A549 (cell line): ENCODE measurements around the gene OVOL1. TPM values are rescaled to one million over a fixed set of nuclear protein-coding genes. Genes with fewer than 3 reads are reported as not detected.

Experiments used
- ATAC-seq, 2 experiments: fragments of 200-7000 bp in 1 of 2; fragments of >200 bp in 1 of 2; cut with Nextera tagmentation in 1 of 2; cut with Tn5 transposase in 1 of 2; 3 replicates each; pipeline versions ENCODE4 v1.8.0 to v1.9.1; 2018 to 2020; ENCODE audit warnings: mild to moderate bottlenecking in 1 of 2, moderate library complexity in 1 of 2
- CTCF ChIA-PET: fragments of 300-600 bp; sonication (Branson Sonifier 250); formaldehyde crosslinking; extraction: SDS; loops from one replicate; lab custom pipeline; 2021; ENCODE audit warnings: antibody characterized with exemption, inconsistent platforms; lab: Yijun Ruan, JAX
- POLR2A ChIA-PET: fragments of 350-600 bp; formaldehyde crosslinking; extraction: SDS; loops from one replicate; lab custom pipeline; 2021; ENCODE audit warnings: antibody characterized with exemption, inconsistent platforms; lab: Yijun Ruan, JAX
- DNase-seq, 2 experiments: peaks; one replicate each; pipeline versions ENCODE4 v3.0.0 to v3.0.0-alpha.2; 2011 to 2016; ENCODE audit warnings: low read depth in 1 of 2, low spot score in 1 of 2
- FAIRE-seq: peaks from 2 replicates; lab custom pipeline; 2011; peaks lifted over from hg19 to GRCh38; lab: Jason Lieb, UNC
- H3K27ac ChIP-seq, 2 experiments: fragments of >200 bp; sonication (Bioruptor Twin); formaldehyde crosslinking; 3 replicates each; pipeline ENCODE4 v1.5.1; 2016 to 2017
- H3K4me1 ChIP-seq: fragments of >200 bp; sonication (Bioruptor Twin); formaldehyde crosslinking; 3 replicates; pipeline ENCODE4 v1.6.1; 2016
- H3K4me2 ChIP-seq: fragments of >200 bp; sonication (Bioruptor Twin); formaldehyde crosslinking; 3 replicates; pipeline ENCODE4 v1.6.1; 2016
- H3K4me3 ChIP-seq: fragments of >200 bp; sonication (Bioruptor Twin); formaldehyde crosslinking; 3 replicates; pipeline ENCODE4 v1.5.1; 2016
- H3K9me3 ChIP-seq: fragments of >200 bp; sonication (Bioruptor Twin); formaldehyde crosslinking; 3 replicates; pipeline ENCODE4 v1.6.1; 2016
- BCL3 ChIP-seq: fragments of >200 bp; sonication (Bioruptor Twin); formaldehyde crosslinking; IDR thresholded peaks from 3 replicates; pipeline ENCODE4 v1.6.1; 2016
- EHF ChIP-seq: fragments of 250-450 bp; sonication (Bioruptor Pico); IDR thresholded peaks from 2 replicates; pipeline ENCODE4 v1.5.0; 2020; ENCODE audit warnings: mild to moderate bottlenecking
- EHMT2 ChIP-seq: fragments of 200-600 bp; sonication (generic); IDR thresholded peaks from 2 replicates; pipeline ENCODE4 v1.6.1; 2016; ENCODE audit warnings: antibody characterized with exemption, low read depth, mild to moderate bottlenecking, moderate library complexity
- ELK1 ChIP-seq: fragments of 150-350 bp; IDR thresholded peaks from 2 replicates; pipeline ENCODE4 v1.6.1; 2014; ENCODE audit warnings: low read depth, mild to moderate bottlenecking, low read length
- FOSB ChIP-seq: fragments of 250-450 bp; sonication (Bioruptor Pico); IDR thresholded peaks from 2 replicates; pipeline ENCODE4 v1.5.0; 2020; ENCODE audit warnings: mild to moderate bottlenecking, moderate library complexity
- FOSL2 ChIP-seq, 2 experiments: fragments of 450-650 bp in 1 of 2; fragments of >200 bp in 1 of 2; sonication (Bioruptor Twin) in 1 of 2; formaldehyde crosslinking; IDR thresholded peaks; 2 replicates each; pipeline versions ENCODE4 v1.5.0 to v1.6.1; 2016 to 2020; ENCODE audit warnings: mild to moderate bottlenecking in 1 of 2, moderate library complexity in 1 of 2
- HEYL ChIP-seq: fragments of 250-450 bp; sonication (Bioruptor Pico); IDR thresholded peaks from 2 replicates; pipeline ENCODE4 v1.8.0; 2021; ENCODE audit warnings: mild to moderate bottlenecking, moderate library complexity
- HMGXB4 ChIP-seq: fragments of 250-450 bp; sonication (Bioruptor Pico); IDR thresholded peaks from 2 replicates; pipeline ENCODE4 v1.5.0; 2021; ENCODE audit warnings: mild to moderate bottlenecking, moderate library complexity, borderline replicate concordance
- HOXA7 ChIP-seq: fragments of 250-450 bp; sonication (Bioruptor Pico); IDR thresholded peaks from 2 replicates; pipeline ENCODE4 v1.5.0; 2020; ENCODE audit warnings: mild to moderate bottlenecking, moderate library complexity
- JUN ChIP-seq, 2 experiments: fragments of >200 bp; sonication (Bioruptor Twin); formaldehyde crosslinking; IDR thresholded peaks; 2 replicates in 1 of 2; 3 replicates in 1 of 2; pipeline ENCODE4 v1.6.1; 2016 to 2017
- MAFK ChIP-seq: fragments of 450-650 bp; IDR thresholded peaks from 2 replicates; pipeline ENCODE4 v1.6.1; 2014; ENCODE audit not compliant: partially characterized antibody
- MAX ChIP-seq: IDR thresholded peaks from 2 replicates; pipeline ENCODE4 v1.6.1; 2012
- NFE2L2 ChIP-seq: fragments of 150-350 bp; conservative IDR thresholded peaks from 2 replicates; pipeline ENCODE4 v1.6.1; 2014; ENCODE audit warnings: low read length
- NPAS2 ChIP-seq: fragments of 250-450 bp; sonication (Bioruptor Pico); IDR thresholded peaks from 2 replicates; pipeline ENCODE4 v1.8.0; 2022; ENCODE audit warnings: mild to moderate bottlenecking, moderate library complexity, borderline replicate concordance
- NR3C1 ChIP-seq: fragments of >200 bp; sonication (Bioruptor Twin); formaldehyde crosslinking; IDR thresholded peaks from 3 replicates; pipeline ENCODE4 v1.6.1; 2017
- PHF8 ChIP-seq: fragments of 200-600 bp; sonication (generic); IDR thresholded peaks from 2 replicates; pipeline ENCODE4 v1.6.1; 2016; ENCODE audit warnings: low read depth, mild to moderate bottlenecking, antibody characterized with exemption, moderate library complexity, borderline replicate concordance
- POLR2A ChIP-seq: IDR thresholded peaks from 2 replicates; pipeline ENCODE4 v1.6.1; 2012; ENCODE audit warnings: mild to moderate bottlenecking, low read length
- RAD21 ChIP-seq, 2 experiments: fragments of >200 bp in 1 of 2; sonication (Bioruptor Twin) in 1 of 2; formaldehyde crosslinking in 1 of 2; IDR thresholded peaks in 1 of 2; conservative IDR thresholded peaks in 1 of 2; 2 replicates in 1 of 2; 3 replicates in 1 of 2; pipeline ENCODE4 v1.6.1; 2012 to 2018; ENCODE audit warnings: inconsistent platforms in 1 of 2
- SMC3 ChIP-seq: fragments of >200 bp; sonication (Bioruptor Twin); formaldehyde crosslinking; IDR thresholded peaks from 3 replicates; pipeline ENCODE4 v1.6.1; 2018; ENCODE audit warnings: inconsistent platforms
- TFCP2L1 ChIP-seq: fragments of 250-450 bp; sonication (Bioruptor Pico); IDR thresholded peaks from 2 replicates; pipeline ENCODE4 v1.5.0; 2021; ENCODE audit warnings: mild to moderate bottlenecking
- ZFP36 ChIP-seq: fragments of 450-650 bp; IDR thresholded peaks from 2 replicates; pipeline ENCODE4 v1.6.1; 2014; ENCODE audit warnings: borderline replicate concordance; ENCODE audit not compliant: partially characterized antibody
- ZNF302 ChIP-seq: fragments of 250-450 bp; sonication (Bioruptor Pico); IDR thresholded peaks from 2 replicates; pipeline ENCODE4 v1.9.0; 2021; ENCODE audit warnings: inconsistent platforms, mild to moderate bottlenecking, moderate library complexity
- WGBS: methylation state at CpG from one replicate; pipeline ENCODE4 v1.1.6; 2017; ENCODE audit errors: missing lambda C conversion rate; 5-methylcytosine and 5-hydroxymethylcytosine counted together
- polyA plus RNA-seq, 4 experiments: library from polyadenylated mRNA; depleted of rRNA in 3 of 4; stranded (reverse); fragments of >200 nt; fragmentation: RNase III in 1 of 4; extraction: RNeasy Plus Mini Kit Qiagen cat#74134 plus additional on column Dnase treatment in 1 of 4; gene quantifications; 2 replicates in 3 of 4; 3 replicates in 1 of 4; pipeline ENCODE4 v1.2.3, GENCODE V29; 2011 to 2017

The OVOL1 gene
- polyA plus RNA-seq, 2 of the 4 experiments (the other 2 are of a cell fraction): not detected

GRCh38 chr11:65814131-65814985 lies 27.5 kb downstream of the OVOL1 start:
- ATAC-seq (no peak), FAIRE-seq (no peak), DNase-seq (no peak)
- Histone ChIP-seq H3K4me2 (no peak overlapping the region), H3K4me1 (peaks cover 6% of the 10 kb centered on the region; the same call in 1 of the 3 replicates), H3K4me3 (no peak overlapping the region), H3K27ac (no peak overlapping the region), H3K9me3 (no peaks in the 10 kb centered on the region)
- no peak for TF ChIP-seq RAD21 (conservative IDR thresholded peaks at IDR 0.05 in 1 of 2, IDR thresholded peaks at IDR 0.05 in 1 of 2)
- TF ChIP-seq ELK1: no peak
- TF ChIP-seq ZFP36: no peak
- no peak for TF ChIP-seq ZNF302
- no peak for TF ChIP-seq SMC3
- TF ChIP-seq POLR2A: no peak
- TF ChIP-seq MAX: no peak
- TF ChIP-seq EHF (CRISPR knock-in tag): no peak
- no peak for TF ChIP-seq FOSB (CRISPR knock-in tag)
- no peak for TF ChIP-seq HMGXB4 (CRISPR knock-in tag)
- no peak for TF ChIP-seq NFE2L2
- no peak for TF ChIP-seq FOSL2 (IDR thresholded peaks at IDR 0.05)
- TF ChIP-seq FOSL2 (CRISPR knock-in tag; IDR thresholded peaks at IDR 0.05): no peak
- no peak for TF ChIP-seq NR3C1
- TF ChIP-seq NPAS2 (CRISPR knock-in tag): no peak
- ChIA-PET POLR2A (no interaction called here), CTCF (interaction anchor here (9.9 to 14.1 kb wide), 2 partner anchors 36 to 104 kb away, joined by 132 to 222 read pairs; partner anchors contain the start of genes AP5B1 and KAT5)
- WGBS: 74% methylated on average over 18 of the region's 18 CpGs

GRCh38 chr11:65814986-65815565 lies 28.2 kb downstream of the OVOL1 start:
- FAIRE-seq (no peak), ATAC-seq (no peak), DNase-seq (no peak)
- ChIA-PET CTCF (interaction anchor here (1.3 to 14.1 kb wide), 3 partner anchors 16 to 104 kb away, joined by 3 to 222 read pairs (median 132); partner anchors contain the start of genes AP5B1 and KAT5), POLR2A (no interaction called here)
- no peak overlapping the region for H3K4me3 ChIP-seq
- no peaks in the 10 kb centered on the region for H3K9me3 ChIP-seq
- H3K4me2 ChIP-seq: no peak overlapping the region
- TF ChIP-seq TFCP2L1 (CRISPR knock-in tag): no peak
- TF ChIP-seq, all 56 proteins: peak for 0
- Histone ChIP-seq H3K27ac (no peak overlapping the region), H3K4me1 (peaks cover 6% of the 10 kb centered on the region; the same call in 1 of the 3 replicates)
- WGBS: 93% methylated on average over 16 of the region's 16 CpGs

- DNase-seq (no peak), ATAC-seq (no peak), FAIRE-seq (no peak)
- H3K27ac ChIP-seq: no peak overlapping the region
- ChIA-PET CTCF (interaction anchor here (0.6 to 14.1 kb wide), 17 partner anchors 8 to 216 kb away, joined by 3 to 222 read pairs (median 7); partner anchors contain the start of genes AP5B1, CFL1, FIBP and KAT5), POLR2A (interaction anchor here (1.1 to 1.8 kb wide), 2 partner anchors 42 to 105 kb away, joined by 3 to 18 read pairs; partner anchors contain the start of gene KAT5)
- H3K9me3 ChIP-seq: no peaks in the 10 kb centered on the region
- H3K4me3 ChIP-seq: no peak overlapping the region
- peaks cover 6% of the 10 kb centered on the region; the same call in 1 of the 3 replicates for H3K4me1 ChIP-seq
- WGBS: 97% methylated on average over 3 of the region's 3 CpGs
- H3K4me2 ChIP-seq: peak overlapping the region; percentile 79
- TF ChIP-seq JUN (IDR thresholded peaks at IDR 0.05): no peak
- TF ChIP-seq NPAS2 (CRISPR knock-in tag): no peak
- no peak for TF ChIP-seq RAD21 (conservative IDR thresholded peaks at IDR 0.05 in 1 of 2, IDR thresholded peaks at IDR 0.05 in 1 of 2)
- no peak for TF ChIP-seq HMGXB4 (CRISPR knock-in tag)
- TF ChIP-seq EHF (CRISPR knock-in tag): no peak
- TF ChIP-seq PHF8: no peak
- TF ChIP-seq BCL3: no peak
- TF ChIP-seq NFE2L2: no peak
- TF ChIP-seq HEYL: no peak
- TF ChIP-seq HOXA7 (CRISPR knock-in tag): no peak
- no peak for TF ChIP-seq EHMT2
- TF ChIP-seq NR3C1: no peak
- TF ChIP-seq FOSB (CRISPR knock-in tag): no peak
- TF ChIP-seq MAFK: no peak
Observed at GRCh38 chr11:65816696-65817095, 29.8 kb downstream of the OVOL1 start.
